Superior temporal gyrus (tissue), 1 donor: ENCODE results near the gene FOXP4.

Experiments
- DNase-seq: peaks from one replicate; pipeline ENCODE4 v3.0.0-alpha.2; 2016; ENCODE audit errors: extremely low spot score

Gene FOXP4

DNA sequence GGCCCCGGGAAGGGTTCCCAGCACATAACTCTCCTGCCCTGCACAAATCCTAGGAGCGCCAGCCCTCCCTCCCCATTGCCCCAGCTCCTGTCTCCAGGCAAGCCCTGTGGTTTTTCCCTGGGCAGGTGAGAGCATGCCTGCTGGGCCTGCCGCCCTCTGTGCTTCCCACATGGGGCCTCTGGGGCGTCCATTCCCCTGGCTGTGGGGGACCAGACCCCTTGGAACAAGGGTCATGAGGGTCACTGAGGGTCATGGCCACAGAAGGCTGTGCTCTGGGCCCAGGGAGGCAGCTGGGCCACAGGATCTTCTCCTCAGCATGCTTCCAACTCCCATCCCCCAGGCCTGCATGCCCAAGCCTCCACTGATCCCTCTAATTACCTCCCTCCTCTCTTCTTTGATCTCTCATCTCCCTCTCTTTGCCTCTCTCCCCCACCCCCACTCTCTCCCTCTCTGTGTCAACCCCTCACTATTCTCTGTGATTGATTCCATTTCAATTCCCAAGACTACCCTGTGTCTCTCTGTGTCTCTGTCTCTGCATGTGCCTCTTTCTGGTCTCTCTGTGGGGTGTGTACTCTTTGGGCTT lies 98.2 kb downstream of the FOXP4 start:
- no peak for DNase-seq

DNA sequence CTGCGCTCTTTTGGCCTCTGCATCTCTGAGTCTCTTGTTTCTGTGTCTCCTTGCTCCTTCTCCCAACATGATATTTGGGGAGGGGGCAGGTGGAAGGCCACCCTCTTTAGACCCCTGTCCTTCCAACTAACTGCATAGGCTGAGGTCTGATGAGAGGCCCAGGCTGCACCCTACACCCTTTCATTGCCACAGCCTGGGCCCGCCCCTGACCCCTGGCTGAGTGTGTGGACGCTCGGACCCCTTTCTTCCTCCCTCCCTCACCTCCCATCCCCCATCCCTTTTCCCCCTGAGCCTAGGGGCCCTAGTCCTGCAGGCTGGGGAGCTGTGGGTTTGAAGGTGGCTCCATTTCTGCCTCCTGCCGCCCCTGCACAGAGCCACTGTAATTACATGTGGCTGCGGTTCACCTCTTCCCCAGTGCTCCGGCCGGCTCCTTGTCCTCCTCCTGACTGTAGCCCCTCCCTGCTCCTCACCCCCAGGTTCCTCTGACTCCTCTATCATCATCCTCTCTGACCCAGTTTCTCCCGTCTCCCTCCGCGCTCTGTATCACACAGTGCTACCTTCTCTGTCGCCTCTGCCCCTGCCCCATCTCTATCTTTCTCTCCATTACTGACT lies 98.9 kb downstream of the FOXP4 start:
- DNase-seq = no peak

DNA sequence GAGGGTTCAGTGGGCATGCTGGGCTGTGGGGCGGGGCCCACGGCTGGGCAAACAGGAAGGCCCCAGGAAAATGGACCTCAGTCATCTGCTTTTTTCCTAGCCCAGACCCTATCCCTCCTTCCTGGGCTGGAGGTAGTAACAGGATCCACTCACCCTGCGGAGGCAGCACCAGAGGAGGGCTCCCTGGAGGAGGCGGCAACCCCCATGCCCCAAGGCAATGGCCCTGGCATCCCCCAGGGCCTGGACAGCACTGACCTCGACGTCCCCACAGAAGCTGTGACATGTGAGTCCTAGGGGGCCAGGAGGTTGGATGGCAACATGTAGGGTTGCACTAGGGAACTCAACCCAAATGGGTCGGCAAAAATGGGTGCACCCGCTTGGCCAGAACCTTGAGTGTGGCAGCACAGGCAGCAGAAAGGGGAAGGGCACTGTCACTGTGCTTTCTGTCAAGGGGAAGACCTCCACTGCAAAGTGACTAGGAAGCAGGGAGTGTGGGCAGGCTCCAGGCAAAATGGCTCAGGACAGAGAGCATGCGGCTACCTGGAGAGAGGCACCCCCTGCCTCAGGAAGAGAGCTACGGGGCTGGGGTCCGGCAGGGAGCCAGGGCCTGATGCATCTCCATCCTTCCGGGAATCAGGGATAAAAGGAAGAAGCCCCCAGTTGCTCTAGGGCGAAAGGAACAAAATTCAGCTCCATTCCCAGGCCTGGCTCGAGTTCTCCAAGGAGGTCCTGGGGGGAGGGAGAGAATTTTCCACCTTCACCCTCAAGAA lies 100.0 kb downstream of the FOXP4 start:
- DNase-seq = no peak

DNA sequence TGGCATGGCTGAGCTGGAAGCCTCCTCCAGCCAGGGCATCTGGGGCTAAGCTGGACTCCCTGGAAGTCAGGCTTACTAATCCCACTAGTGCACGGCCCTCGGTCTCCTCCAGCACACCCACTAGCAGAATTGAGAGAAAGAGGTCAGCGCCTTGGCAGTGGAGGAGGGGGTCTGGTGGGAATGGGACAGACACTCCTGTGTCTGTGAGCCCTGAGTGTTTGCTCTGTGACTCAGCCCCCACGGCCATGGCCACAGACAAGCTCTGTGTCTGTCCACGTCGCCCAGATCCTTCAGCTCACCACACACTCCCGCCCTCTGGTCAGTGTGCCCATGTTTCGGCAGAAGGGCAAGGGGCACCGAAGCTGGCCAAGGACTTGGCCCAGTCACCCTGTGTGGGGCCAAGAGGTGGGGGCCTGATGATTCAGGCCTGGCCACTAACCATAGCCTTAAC lies 100.9 kb downstream of the FOXP4 start:
- no peak for DNase-seq

DNA sequence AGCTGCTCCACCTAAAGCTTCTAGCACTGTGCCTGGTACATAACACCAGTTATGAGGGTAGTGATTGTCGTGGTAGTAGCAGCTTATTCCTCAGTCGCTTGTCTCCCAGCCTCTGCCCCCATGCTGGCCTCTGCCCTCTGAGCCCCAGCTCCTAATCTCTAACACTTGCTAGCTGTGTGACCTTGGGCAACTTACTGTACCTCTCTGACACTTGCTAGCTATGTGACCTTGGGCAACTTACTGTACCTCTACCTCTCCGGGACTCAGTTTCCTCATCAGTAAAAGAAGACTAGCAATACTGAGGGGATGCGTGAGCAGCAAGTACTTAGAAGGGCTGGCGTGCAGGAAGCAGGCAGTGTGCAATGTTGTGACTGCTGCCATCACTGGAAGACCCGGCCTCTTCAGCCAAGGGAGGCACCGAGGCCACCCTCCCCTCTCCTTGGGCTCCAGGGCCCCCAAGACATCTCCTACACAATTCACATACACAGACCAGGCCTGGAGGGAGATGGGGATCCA lies 101.9 kb downstream of the FOXP4 start:
- no peak for DNase-seq

DNA sequence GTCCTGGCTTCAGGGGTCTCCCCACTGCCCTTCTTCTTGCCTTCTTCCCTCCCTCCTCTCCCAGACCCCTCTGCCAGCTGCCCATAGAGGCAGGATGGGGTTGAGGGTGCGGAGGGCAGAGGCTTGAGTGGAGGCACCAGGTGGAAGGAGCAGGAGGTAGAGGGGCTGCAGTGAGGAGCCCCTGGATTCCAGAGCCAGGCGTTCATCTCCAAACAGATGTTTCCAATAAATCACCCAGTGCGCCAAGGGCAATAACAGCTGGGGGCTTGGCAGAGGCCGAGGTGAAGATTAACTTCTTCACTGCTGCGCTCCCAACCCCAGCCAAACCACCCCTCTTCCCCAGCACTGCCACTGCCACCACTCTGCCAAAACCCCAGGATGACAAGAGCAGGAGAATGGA lies 102.7 kb downstream of the FOXP4 start:
- no peak for DNase-seq

DNA sequence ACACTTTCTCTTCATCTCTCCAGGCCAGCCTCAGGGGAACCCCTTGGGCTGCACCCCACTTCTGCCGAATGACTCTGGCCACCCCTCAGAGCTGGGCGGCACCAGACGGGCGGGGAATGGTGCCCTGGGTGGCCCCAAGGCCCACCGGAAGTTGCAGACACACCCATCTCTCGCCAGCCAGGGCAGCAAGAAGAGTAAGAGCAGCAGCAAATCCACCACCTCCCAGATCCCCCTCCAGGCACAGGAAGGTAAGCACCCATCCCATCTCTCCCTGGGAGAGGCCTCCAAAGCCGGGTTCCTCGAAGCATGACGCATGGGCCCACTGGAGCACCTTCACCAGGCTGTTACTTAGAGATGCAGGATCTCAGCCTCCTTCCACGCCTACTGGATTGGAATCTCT lies 103.4 kb downstream of the FOXP4 start:
- no peak for DNase-seq

DNA sequence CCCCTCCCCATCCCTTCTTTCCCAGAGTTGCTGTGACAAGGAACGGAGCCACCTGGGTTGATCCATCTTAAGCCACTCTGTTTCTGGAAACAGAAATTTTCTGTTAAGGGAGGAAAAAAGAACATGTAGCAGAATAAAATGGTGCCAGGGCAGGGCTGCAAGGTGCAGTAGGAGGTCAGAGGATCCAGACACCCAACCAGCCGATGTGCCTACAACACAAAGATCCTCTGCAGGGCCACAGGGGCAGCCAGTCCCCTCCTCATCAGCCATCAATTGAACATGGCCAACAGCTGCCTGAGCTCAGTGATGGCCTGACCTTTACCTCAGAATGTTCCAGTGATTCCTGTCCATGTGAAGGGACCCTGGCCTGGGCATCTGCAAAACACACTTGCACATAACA lies 103.9 kb downstream of the FOXP4 start:
- no peak for DNase-seq

DNA sequence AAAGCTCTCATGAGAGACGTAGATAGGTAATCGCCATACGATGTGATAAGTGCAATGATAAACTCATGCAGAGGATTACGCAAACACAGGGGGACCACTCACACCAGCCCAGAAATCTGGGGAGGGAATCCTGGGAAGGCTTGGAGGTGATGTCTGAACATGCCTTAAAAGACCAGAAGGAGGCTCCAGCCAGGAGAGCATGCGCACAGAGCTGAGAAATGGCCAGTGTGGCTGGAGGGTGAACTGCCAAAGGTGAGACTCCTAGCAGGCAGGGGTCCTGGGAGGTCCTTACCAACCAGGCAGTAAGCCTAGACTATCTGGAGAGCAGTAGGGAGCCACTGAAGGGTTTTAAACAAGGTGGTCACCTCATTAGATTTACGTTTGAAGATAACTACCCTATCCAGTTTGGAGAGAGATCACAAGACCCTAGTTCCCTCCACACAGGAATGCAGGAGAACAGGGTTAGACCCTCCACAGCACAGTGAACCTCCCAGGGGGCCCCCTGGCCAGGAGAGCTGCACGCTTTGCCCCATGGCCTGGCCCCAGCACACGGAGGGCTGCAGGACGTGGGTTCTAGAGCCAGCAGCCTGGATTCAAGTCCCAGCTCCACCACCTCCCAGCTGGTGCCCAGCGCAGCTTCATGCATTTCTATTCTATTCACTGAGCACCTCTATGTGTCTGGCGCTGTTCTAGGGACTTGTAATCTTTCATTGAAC lies 105.2 kb downstream of the FOXP4 start:
- DNase-seq = no peak
